GM23338 (cell line): ENCODE results near the gene SYT14. TPM values are rescaled to one million over a fixed set of nuclear protein-coding genes. Genes with fewer than 3 reads are reported as not detected.

ENCODE experiments used
- ATAC-seq: fragments of 200-7000 bp; cut with Tn5 transposase; 3 replicates; pipeline ENCODE4 v1.9.1; 2020
- DNase-seq: peaks from one replicate; pipeline ENCODE4 v3.0.0-alpha.2; 2015; ENCODE audit warnings: low spot score
- H2AFZ ChIP-seq: fragments of 200-600 bp; sonication (generic); 2 replicates; pipeline ENCODE4 v1.8.0; 2016; ENCODE audit warnings: antibody characterized with exemption, mild to moderate bottlenecking, moderate library complexity
- H3F3A ChIP-seq: fragments of 200-600 bp; sonication (generic); replicated peaks from 2 replicates; pipeline ENCODE4 v1.8.0; 2017; ENCODE audit warnings: antibody characterized with exemption, mixed run types, low read depth
- H3K27ac ChIP-seq: fragments of 200-600 bp; sonication (generic); 2 replicates; pipeline ENCODE4 v1.6.1; 2016; ENCODE audit warnings: low read depth
- H3K27me3 ChIP-seq: fragments of 200-600 bp; sonication (generic); 2 replicates; pipeline ENCODE4 v1.8.0; 2016; ENCODE audit warnings: mild to moderate bottlenecking, mixed run types, moderate library complexity; ENCODE audit not compliant: insufficient read depth
- H3K36me3 ChIP-seq: fragments of 200-600 bp; sonication (generic); 2 replicates; pipeline ENCODE4 v1.8.0; 2016; ENCODE audit warnings: mild to moderate bottlenecking; ENCODE audit not compliant: insufficient read depth
- H3K4me1 ChIP-seq: fragments of 200-600 bp; sonication (generic); 2 replicates; pipeline ENCODE4 v1.8.0; 2016; ENCODE audit warnings: mild to moderate bottlenecking, moderate library complexity; ENCODE audit not compliant: insufficient read depth
- H3K4me2 ChIP-seq: fragments of 200-600 bp; sonication (generic); 2 replicates; pipeline ENCODE4 v1.7.1; 2017; ENCODE audit warnings: mixed run types
- H3K4me3 ChIP-seq: fragments of 200-600 bp; sonication (generic); 2 replicates; pipeline ENCODE4 v1.6.1; 2016; ENCODE audit warnings: mixed run types
- H3K79me2 ChIP-seq: fragments of 200-600 bp; sonication (generic); replicated peaks from 2 replicates; pipeline ENCODE4 v1.8.0; 2017; ENCODE audit warnings: mild to moderate bottlenecking; ENCODE audit not compliant: insufficient read depth
- H3K9me2 ChIP-seq: fragments of 200-600 bp; sonication (generic); 2 replicates; pipeline ENCODE4 v1.8.0; 2017; ENCODE audit not compliant: insufficient read depth
- H4K20me1 ChIP-seq: fragments of 200-600 bp; sonication (generic); replicated peaks from 2 replicates; pipeline ENCODE4 v1.8.0; 2017; ENCODE audit warnings: mild to moderate bottlenecking; ENCODE audit not compliant: insufficient read depth
- H3K27ac Mint-ChIP-seq: 2 replicates; pipeline ENCODE4 v1.8.0; 2020; ENCODE audit warnings: inconsistent platforms, mild to moderate bottlenecking, moderate library complexity, mixed read lengths
- H3K27me3 Mint-ChIP-seq: 3 replicates; pipeline ENCODE4 v1.8.0; 2022; ENCODE audit warnings: low read depth, mild to moderate bottlenecking, moderate library complexity, mixed read lengths, inconsistent platforms; ENCODE audit not compliant: insufficient read depth, poor library complexity
- H3K36me3 Mint-ChIP-seq: 3 replicates; pipeline ENCODE4 v1.8.0; 2021; ENCODE audit warnings: low read depth, mild to moderate bottlenecking, inconsistent platforms, moderate library complexity, mixed read lengths
- H3K4me1 Mint-ChIP-seq: 3 replicates; pipeline ENCODE4 v1.8.0; 2020; ENCODE audit warnings: mild to moderate bottlenecking, inconsistent platforms, mixed read lengths
- H3K4me3 Mint-ChIP-seq: 3 replicates; pipeline ENCODE4 v1.8.0; 2021; ENCODE audit warnings: moderate library complexity, mild to moderate bottlenecking, inconsistent platforms, mixed read lengths
- H3K9me3 Mint-ChIP-seq: 3 replicates; pipeline ENCODE4 v1.8.0; 2020; ENCODE audit warnings: moderate library complexity, mild to moderate bottlenecking, inconsistent platforms, mixed read lengths
- CREB1 ChIP-seq: fragments of 250-450 bp; sonication (Bioruptor Pico); IDR thresholded peaks from 2 replicates; pipeline ENCODE4 v1.5.0; 2020; ENCODE audit warnings: low read depth, mild to moderate bottlenecking, moderate library complexity
- EZH2phosphoT487 ChIP-seq: fragments of 200-600 bp; sonication (generic); IDR thresholded peaks from one replicate; pipeline ENCODE4 v1.8.1; 2018; ENCODE audit warnings: antibody characterized with exemption; ENCODE audit not compliant: unreplicated experiment
- JUNB ChIP-seq: IDR thresholded peaks from one replicate; pipeline ENCODE4 v1.6.1; 2016; ENCODE audit warnings: antibody characterized with exemption; ENCODE audit not compliant: unreplicated experiment
- NANOG ChIP-seq: IDR thresholded peaks from 2 replicates; pipeline ENCODE4 v1.6.1; 2016; ENCODE audit warnings: antibody characterized with exemption, borderline replicate concordance
- POLR2AphosphoS5 ChIP-seq: IDR thresholded peaks from 2 replicates; pipeline ENCODE4 v1.6.1; 2016; ENCODE audit warnings: antibody characterized with exemption, low read depth
- STAT1 ChIP-seq: IDR thresholded peaks from one replicate; pipeline ENCODE4 v1.6.1; 2016; ENCODE audit warnings: antibody characterized with exemption; ENCODE audit not compliant: unreplicated experiment
- ZNF114 ChIP-seq: fragments of 250-450 bp; sonication (Bioruptor Pico); IDR thresholded peaks from 2 replicates; pipeline ENCODE4 v1.5.0; 2020; ENCODE audit warnings: mild to moderate bottlenecking, moderate library complexity
- polyA plus RNA-seq: library from polyadenylated mRNA; unstranded; fragments of >200 nt; fragmentation: Nextera tagmentation; extraction: Ambion mirVana; gene quantifications from 2 replicates; pipeline ENCODE4 v1.2.1, GENCODE V29; 2016
- total RNA-seq: library from RNA; depleted of rRNA; stranded (reverse); fragments of >200 nt; shearing (Covaris generic); gene quantifications from 2 replicates; pipeline ENCODE4 v1.2.3, GENCODE V29; 2014
- TF ChIP-seq, protein P1 (sequence below): fragments of 250-450 bp; sonication (Bioruptor Pico); IDR thresholded peaks from 2 replicates; pipeline ENCODE4 v1.5.0; 2020; ENCODE audit warnings: mild to moderate bottlenecking, moderate library complexity
- TF ChIP-seq, protein P2 (sequence below): IDR thresholded peaks from one replicate; pipeline ENCODE4 v1.6.1; 2018; ENCODE audit warnings: antibody characterized with exemption; ENCODE audit not compliant: unreplicated experiment
- TF ChIP-seq, protein P3 (sequence below), 2 experiments: fragments of 200-600 bp in 1 of 2; sonication (generic) in 1 of 2; conservative IDR thresholded peaks; 2 replicates each; pipeline versions ENCODE4 v1.5.1 to v1.6.1; 2016 to 2017; ENCODE audit warnings: antibody characterized with exemption in 2 of 2, low read depth in 2 of 2, mild to moderate bottlenecking in 2 of 2, moderate library complexity in 1 of 2

SYT14 gene
- total and polyA plus RNA-seq, 2 experiments from 2014 or later = 5.2 to 22.4 TPM

DNA sequence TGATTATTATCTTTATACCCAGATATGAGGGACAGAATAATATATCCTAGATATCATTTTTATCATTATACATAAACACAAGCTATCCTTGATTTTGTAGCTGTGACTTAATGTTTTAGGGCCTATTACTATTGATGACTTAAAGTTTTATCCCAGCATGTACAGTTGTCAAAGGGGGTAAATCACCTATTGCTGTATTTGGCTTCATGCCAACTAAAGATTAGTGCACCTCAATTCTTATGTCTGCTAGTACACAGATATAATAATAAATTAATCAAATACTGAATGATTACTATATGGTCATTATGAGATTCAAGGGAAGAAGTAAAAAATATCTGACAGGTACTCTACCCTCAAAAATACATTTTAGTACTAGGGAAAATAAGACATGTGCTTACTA is 84.0 kb downstream of the SYT14 start:
- Histone ChIP-seq H3K4me3 (no peak overlapping the region), H3F3A (no peaks in the 10 kb centered on the region), H4K20me1 (no peaks in the 10 kb centered on the region), H3K27ac (no peak overlapping the region), H3K36me3 (no peaks in the 10 kb centered on the region; the same call in 1 of the 2 replicates), H3K9me2 (no peaks in the 10 kb centered on the region), H3K27me3 (no peaks in the 10 kb centered on the region), H3K79me2 (no peaks in the 10 kb centered on the region), H2AFZ (no peak overlapping the region), H3K4me1 (no peaks in the 10 kb centered on the region), H3K4me2 (no peak overlapping the region)
- no peak overlapping the region for H3K4me3 Mint-ChIP-seq
- H3K9me3 Mint-ChIP-seq = no peaks in the 10 kb centered on the region
- no peaks in the 10 kb centered on the region for H3K36me3 Mint-ChIP-seq
- no peaks in the 10 kb centered on the region for H3K27me3 Mint-ChIP-seq
- no peaks in the 10 kb centered on the region for H3K4me1 Mint-ChIP-seq
- H3K27ac Mint-ChIP-seq = no peak overlapping the region
- TF ChIP-seq CREB1 (CRISPR knock-in tag) (no peak), POLR2AphosphoS5 (no peak), ZNF114 (CRISPR knock-in tag) (no peak), NANOG (no peak)
- TF ChIP-seq, protein P1, sequence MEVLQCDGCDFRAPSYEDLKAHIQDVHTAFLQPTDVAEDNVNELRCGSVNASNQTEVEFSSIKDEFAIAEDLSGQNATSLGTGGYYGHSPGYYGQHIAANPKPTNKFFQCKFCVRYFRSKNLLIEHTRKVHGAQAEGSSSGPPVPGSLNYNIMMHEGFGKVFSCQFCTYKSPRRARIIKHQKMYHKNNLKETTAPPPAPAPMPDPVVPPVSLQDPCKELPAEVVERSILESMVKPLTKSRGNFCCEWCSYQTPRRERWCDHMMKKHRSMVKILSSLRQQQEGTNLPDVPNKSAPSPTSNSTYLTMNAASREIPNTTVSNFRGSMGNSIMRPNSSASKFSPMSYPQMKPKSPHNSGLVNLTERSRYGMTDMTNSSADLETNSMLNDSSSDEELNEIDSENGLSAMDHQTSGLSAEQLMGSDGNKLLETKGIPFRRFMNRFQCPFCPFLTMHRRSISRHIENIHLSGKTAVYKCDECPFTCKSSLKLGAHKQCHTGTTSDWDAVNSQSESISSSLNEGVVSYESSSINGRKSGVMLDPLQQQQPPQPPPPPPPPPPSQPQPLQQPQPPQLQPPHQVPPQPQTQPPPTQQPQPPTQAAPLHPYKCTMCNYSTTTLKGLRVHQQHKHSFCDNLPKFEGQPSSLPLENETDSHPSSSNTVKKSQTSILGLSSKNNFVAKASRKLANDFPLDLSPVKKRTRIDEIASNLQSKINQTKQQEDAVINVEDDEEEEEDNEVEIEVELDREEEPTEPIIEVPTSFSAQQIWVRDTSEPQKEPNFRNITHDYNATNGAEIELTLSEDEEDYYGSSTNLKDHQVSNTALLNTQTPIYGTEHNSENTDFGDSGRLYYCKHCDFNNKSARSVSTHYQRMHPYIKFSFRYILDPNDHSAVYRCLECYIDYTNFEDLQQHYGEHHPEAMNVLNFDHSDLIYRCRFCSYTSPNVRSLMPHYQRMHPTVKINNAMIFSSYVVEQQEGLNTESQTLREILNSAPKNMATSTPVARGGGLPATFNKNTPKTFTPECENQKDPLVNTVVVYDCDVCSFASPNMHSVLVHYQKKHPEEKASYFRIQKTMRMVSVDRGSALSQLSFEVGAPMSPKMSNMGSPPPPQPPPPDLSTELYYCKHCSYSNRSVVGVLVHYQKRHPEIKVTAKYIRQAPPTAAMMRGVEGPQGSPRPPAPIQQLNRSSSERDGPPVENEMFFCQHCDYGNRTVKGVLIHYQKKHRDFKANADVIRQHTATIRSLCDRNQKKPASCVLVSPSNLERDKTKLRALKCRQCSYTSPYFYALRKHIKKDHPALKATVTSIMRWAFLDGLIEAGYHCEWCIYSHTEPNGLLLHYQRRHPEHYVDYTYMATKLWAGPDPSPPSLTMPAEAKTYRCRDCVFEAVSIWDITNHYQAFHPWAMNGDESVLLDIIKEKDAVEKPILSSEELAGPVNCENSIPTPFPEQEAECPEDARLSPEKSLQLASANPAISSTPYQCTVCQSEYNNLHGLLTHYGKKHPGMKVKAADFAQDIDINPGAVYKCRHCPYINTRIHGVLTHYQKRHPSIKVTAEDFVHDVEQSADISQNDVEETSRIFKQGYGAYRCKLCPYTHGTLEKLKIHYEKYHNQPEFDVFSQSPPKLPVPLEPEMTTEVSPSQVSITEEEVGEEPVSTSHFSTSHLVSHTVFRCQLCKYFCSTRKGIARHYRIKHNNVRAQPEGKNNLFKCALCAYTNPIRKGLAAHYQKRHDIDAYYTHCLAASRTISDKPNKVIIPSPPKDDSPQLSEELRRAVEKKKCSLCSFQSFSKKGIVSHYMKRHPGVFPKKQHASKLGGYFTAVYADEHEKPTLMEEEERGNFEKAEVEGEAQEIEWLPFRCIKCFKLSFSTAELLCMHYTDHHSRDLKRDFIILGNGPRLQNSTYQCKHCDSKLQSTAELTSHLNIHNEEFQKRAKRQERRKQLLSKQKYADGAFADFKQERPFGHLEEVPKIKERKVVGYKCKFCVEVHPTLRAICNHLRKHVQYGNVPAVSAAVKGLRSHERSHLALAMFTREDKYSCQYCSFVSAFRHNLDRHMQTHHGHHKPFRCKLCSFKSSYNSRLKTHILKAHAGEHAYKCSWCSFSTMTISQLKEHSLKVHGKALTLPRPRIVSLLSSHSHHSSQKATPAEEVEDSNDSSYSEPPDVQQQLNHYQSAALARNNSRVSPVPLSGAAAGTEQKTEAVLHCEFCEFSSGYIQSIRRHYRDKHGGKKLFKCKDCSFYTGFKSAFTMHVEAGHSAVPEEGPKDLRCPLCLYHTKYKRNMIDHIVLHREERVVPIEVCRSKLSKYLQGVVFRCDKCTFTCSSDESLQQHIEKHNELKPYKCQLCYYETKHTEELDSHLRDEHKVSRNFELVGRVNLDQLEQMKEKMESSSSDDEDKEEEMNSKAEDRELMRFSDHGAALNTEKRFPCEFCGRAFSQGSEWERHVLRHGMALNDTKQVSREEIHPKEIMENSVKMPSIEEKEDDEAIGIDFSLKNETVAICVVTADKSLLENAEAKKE = no peak
- no peak for ATAC-seq
- DNase-seq = no peak

DNA sequence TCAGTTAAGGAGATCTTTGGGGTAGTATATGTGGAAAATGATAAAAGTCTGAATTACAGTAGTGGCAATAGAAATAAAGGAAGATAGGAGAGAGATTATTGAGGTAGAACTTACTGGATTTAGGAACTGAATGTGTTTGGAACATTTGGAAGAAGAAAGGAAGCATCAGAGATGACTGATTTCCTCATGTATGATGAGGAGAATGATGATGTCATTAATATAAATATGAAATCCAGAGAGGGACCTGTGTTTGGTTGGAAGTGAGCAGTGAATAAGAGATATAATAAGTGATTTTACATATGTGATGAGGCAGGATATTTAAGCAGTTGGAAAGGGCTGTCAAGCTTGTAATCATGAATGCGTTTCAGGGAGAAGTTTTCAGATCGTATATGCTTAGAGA is 86.3 kb downstream of the SYT14 start:
- Histone ChIP-seq H3K4me2 (no peak overlapping the region), H3K79me2 (no peaks in the 10 kb centered on the region), H2AFZ (no peak overlapping the region), H3K4me3 (no peak overlapping the region), H3K9me2 (no peaks in the 10 kb centered on the region), H3F3A (no peaks in the 10 kb centered on the region), H3K27me3 (no peaks in the 10 kb centered on the region), H3K27ac (no peak overlapping the region), H3K4me1 (no peaks in the 10 kb centered on the region), H3K36me3 (no peaks in the 10 kb centered on the region; the same call in 1 of the 2 replicates), H4K20me1 (no peaks in the 10 kb centered on the region)
- DNase-seq (no peak), ATAC-seq (no peak)
- Mint-ChIP-seq H3K36me3 (no peaks in the 10 kb centered on the region; the same call in 2 of the 3 replicates), H3K9me3 (no peaks in the 10 kb centered on the region), H3K4me3 (no peak overlapping the region), H3K4me1 (no peaks in the 10 kb centered on the region), H3K27ac (no peak overlapping the region), H3K27me3 (no peaks in the 10 kb centered on the region)
- TF ChIP-seq EZH2phosphoT487 (no peak), ZNF114 (CRISPR knock-in tag) (no peak), JUNB (no peak), STAT1 (no peak)
- TF ChIP-seq, protein P2, sequence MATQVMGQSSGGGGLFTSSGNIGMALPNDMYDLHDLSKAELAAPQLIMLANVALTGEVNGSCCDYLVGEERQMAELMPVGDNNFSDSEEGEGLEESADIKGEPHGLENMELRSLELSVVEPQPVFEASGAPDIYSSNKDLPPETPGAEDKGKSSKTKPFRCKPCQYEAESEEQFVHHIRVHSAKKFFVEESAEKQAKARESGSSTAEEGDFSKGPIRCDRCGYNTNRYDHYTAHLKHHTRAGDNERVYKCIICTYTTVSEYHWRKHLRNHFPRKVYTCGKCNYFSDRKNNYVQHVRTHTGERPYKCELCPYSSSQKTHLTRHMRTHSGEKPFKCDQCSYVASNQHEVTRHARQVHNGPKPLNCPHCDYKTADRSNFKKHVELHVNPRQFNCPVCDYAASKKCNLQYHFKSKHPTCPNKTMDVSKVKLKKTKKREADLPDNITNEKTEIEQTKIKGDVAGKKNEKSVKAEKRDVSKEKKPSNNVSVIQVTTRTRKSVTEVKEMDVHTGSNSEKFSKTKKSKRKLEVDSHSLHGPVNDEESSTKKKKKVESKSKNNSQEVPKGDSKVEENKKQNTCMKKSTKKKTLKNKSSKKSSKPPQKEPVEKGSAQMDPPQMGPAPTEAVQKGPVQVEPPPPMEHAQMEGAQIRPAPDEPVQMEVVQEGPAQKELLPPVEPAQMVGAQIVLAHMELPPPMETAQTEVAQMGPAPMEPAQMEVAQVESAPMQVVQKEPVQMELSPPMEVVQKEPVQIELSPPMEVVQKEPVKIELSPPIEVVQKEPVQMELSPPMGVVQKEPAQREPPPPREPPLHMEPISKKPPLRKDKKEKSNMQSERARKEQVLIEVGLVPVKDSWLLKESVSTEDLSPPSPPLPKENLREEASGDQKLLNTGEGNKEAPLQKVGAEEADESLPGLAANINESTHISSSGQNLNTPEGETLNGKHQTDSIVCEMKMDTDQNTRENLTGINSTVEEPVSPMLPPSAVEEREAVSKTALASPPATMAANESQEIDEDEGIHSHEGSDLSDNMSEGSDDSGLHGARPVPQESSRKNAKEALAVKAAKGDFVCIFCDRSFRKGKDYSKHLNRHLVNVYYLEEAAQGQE = no peak
- TF ChIP-seq, protein P3, sequence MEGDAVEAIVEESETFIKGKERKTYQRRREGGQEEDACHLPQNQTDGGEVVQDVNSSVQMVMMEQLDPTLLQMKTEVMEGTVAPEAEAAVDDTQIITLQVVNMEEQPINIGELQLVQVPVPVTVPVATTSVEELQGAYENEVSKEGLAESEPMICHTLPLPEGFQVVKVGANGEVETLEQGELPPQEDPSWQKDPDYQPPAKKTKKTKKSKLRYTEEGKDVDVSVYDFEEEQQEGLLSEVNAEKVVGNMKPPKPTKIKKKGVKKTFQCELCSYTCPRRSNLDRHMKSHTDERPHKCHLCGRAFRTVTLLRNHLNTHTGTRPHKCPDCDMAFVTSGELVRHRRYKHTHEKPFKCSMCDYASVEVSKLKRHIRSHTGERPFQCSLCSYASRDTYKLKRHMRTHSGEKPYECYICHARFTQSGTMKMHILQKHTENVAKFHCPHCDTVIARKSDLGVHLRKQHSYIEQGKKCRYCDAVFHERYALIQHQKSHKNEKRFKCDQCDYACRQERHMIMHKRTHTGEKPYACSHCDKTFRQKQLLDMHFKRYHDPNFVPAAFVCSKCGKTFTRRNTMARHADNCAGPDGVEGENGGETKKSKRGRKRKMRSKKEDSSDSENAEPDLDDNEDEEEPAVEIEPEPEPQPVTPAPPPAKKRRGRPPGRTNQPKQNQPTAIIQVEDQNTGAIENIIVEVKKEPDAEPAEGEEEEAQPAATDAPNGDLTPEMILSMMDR (conservative IDR thresholded peaks at IDR 0.05; ENCODE audit: low read depth in 2 of 2) = no peak
